HG03460 (cell line): ENCODE measurements around the gene DTX1.
"Not testable (repeated sequence)": the region's sequence is repeated elsewhere in the genome, so short reads cannot be mapped to it uniquely, and the experiment has no call there.

ENCODE experiments used
- ATAC-seq: cut with Tn5 transposase; IDR thresholded peaks from one replicate; pipeline ENCODE4 v1.9.1; 2021; ENCODE audit not compliant: unreplicated experiment

DTX1 gene

GRCh38 chr12:113111247-113111646 lies 54.7 kb downstream of the DTX1 start:
- ATAC-seq, result no peak

GRCh38 chr12:113112043-113112899 lies 55.7 kb downstream of the DTX1 start:
- no peak for ATAC-seq

GRCh38 chr12:113113397-113113796 lies 56.9 kb downstream of the DTX1 start:
- no peak for ATAC-seq

DNA sequence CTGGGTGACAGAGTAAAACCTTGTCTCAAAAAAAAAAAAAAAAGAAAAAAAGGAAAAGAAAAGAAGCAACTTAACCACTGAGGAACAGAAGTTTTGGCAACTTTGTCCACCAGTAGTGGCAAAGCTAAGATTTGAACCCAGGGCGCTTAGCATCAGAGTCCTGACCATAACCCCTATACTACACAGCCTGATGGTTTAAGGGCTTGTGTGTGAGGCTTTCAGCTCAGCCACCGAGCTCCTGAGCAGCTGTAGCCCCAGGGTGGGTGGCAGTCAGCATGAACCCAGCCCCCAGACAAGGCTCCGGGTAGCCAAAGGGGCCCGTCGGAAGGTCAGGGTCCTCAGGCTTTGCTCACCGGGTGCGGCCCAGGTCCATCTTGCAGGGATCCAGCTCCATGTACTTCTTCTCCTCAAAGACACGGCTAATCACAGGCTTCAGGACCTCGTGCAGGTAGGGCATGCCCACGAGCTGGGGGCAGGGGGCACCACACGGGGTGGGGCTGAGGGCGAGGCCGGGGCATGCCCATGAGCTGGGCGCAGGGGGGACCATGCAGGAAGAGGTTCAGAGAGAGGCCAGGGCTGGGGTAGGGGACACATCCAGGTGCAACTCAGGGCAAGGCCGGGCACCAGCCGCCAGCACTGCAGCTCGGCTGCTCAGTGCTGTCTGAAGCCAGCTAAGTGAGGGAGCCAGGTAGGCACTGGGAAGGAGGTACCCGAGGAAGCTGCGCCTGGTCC lies 58.1 kb downstream of the DTX1 start:
- ATAC-seq, result no peak

GRCh38 chr12:113115455-113116126 lies 59.1 kb downstream of the DTX1 start:
- no peak for ATAC-seq

DNA sequence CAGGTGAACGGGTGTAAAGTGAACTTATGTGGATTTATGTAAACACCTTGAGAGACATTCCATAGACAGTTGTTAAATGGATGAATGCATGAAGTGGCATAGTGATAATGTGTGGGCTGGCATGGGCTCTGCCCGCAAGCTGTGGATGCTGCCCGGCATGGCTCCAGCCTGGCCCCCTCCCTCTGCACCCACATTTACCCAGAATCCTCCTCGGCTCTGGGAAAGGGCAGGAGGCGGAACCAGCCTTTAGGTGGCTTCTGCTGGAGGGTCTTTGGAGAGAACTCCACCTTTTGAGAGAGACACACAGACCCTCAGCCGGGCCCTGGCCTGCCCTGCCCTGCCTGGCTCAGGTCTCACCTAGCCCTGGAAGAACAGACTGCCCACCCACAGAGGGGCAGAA lies 60.3 kb downstream of the DTX1 start:
- ATAC-seq, result no peak

GRCh38 chr12:113117684-113118083 lies 61.2 kb downstream of the DTX1 start:
- not testable (repeated sequence) for ATAC-seq

GRCh38 chr12:113118142-113118541 lies 61.6 kb downstream of the DTX1 start:
- ATAC-seq, result no peak

DNA sequence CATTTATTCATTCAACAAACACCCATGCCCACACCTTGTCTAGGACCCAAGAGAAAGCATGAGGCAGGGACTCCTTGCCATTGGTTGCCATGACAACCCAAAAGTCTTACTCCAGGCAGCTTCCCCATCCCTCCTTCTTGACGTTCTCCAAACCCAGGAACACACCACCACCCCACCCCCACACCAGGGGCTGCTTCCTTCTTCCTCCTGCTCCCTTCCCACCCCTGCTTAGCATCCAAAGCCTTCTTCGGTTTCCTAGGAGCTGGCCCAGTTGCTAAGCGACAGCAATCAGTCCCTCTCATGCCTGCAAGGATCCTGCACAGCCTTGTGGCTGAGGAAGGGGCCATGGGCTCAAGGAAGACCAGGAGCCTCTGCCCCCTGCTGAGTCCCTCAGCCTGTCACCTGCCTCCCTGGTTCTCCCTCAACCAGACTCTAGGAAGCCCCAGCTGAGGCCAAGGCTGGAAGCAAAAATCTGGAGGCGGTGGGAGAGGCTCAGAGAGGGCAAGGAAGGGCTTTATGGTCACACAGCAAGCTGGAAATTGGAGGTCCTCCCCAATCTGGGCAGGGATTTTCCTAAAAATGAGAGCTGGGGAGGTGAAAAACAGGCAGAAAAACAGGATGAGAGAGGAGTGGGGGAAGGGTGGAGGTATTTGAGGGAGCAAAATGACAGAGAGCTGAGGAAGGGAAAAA lies 63.6 kb downstream of the DTX1 start:
- no peak for ATAC-seq

GRCh38 chr12:113120670-113121370 lies 64.3 kb downstream of the DTX1 start:
- ATAC-seq, result no peak

- ATAC-seq, result no peak
These were observed 71.3 kb downstream of the DTX1 start for GRCh38 chr12:113127791-113128199.

- no peak for ATAC-seq
These were observed 72.5 kb downstream of the DTX1 start for GRCh38 chr12:113128802-113129663.

DNA sequence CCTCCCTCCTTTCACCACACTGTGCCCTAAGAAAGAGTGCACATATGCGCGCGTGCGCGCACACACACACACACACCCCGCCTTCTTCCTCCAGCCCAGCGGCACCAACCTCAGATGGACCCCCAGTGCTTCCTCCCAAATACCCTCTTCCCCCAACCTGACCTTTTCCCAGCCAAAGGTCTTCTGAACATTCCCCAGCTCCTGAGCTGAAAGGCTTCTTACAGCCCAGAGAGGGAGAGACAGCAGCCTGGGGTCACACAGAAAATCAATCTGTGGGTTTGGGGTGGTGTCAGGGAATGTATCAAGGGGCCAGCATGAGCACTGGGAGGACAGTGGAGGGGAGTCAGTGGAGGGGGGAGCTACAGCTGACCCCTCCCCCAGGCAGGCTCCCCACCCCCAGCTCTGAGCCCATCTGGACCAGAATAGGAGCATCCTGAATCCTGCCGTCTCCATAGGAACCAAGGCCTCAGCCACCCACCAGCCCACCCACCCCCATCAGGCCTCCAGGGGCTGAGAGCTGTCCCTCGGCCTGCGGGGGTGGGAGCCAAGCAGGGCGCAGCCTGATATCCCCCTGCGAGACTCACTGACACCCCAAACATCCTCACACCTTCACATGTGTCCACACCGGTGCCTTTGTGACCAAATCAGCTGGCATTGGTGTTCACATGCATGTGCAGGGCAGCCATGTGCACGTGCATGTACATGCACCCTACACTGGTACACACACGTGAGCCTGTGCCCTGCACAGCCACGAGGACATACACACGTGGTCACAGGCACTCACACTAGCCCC lies 73.3 kb downstream of the DTX1 start:
- ATAC-seq, result no peak

GRCh38 chr12:113130457-113131135 lies 74.1 kb downstream of the DTX1 start:
- no peak for ATAC-seq

DNA sequence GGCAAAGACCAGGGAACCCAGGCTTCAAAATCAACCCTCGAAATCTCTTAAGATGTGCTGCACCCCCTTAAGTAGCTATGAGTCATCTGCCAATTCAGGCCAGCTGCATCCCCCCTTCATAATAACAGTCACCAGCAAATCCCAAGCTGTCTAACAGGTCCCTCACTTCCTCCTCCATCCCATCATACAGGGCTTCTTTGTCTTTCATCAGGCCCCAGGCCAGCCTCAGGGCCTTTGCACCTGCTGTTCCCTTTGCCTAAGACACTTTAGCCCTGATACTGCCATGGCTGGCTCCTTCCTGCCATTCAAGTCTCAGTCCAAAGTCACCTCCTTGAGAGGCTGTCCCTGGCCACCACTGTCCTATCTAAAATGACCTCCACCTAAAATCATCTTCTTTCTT lies 75.0 kb downstream of the DTX1 start:
- ATAC-seq, result no peak

DNA sequence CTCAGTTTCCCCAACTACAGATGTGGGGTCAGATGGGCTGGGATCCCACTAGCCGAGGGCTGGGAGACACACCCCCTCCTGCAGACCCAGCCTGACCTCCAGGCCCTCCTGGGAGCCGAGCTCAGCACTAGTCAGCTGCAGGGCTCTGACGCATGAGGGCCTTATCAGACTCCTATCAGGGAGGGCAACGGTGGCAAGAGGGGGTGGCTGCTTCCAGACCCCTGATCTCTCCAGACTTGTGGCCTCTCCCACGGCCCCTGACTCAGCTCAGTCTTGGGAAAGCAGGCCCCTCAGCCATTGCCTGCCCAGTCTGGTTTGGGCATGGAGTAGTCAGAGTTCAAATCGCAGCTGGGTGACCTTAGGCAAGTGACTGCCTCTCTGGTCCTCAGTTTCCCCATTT lies 76.5 kb downstream of the DTX1 start:
- ATAC-seq, result no peak

- ATAC-seq, result no peak
These were observed 77.1 kb downstream of the DTX1 start for GRCh38 chr12:113133666-113134065.

- ATAC-seq, result no peak
These were observed 77.5 kb downstream of the DTX1 start for GRCh38 chr12:113134071-113134470.
